ENCODE measurements around the gene TRAF2. TPM values are rescaled to one million over a fixed set of nuclear protein-coding genes. Genes with fewer than 3 reads are reported as not detected.

TRAF2 gene
- total and polyA plus RNA-seq, 2 donors (not counting 3 experiments of a cell fraction or from before 2014, with no cell fraction given): 10.9 to 23.1 TPM

GRCh38 chr9:136940526-136941230 is 54.4 kb downstream of the TRAF2 start:
- H3K79me2 ChIP-seq (ENCODE audit: control insufficient read depth, insufficient read depth, low read length): peaks cover 26% of the 10 kb centered on the region
- no peaks in the 10 kb centered on the region for H3K27me3 ChIP-seq (ENCODE audit: control insufficient read depth in 2 of 2, insufficient read depth in 2 of 2, low read length in 2 of 2)
- no peaks in the 10 kb centered on the region for H3K4me1 ChIP-seq (ENCODE audit: control insufficient read depth, extremely low read depth, insufficient read depth, low read length)
- POLR2A ChIA-PET: no interaction called here
- no peak overlapping the region for H3K4me2 ChIP-seq (ENCODE audit: insufficient read depth, low read length)
- H3K9me1 ChIP-seq (replicated peaks; ENCODE audit: control insufficient read depth, extremely low read depth, insufficient read depth, low read length): no peaks in the 10 kb centered on the region
- H3K27ac ChIP-seq (ENCODE audit: insufficient read depth, low read depth, low read length): no peak overlapping the region
- no peaks in the 10 kb centered on the region for H3K9me3 ChIP-seq (replicated peaks; ENCODE audit: control insufficient read depth, insufficient read depth, low read length)
- H3K4me3 ChIP-seq (replicated peaks in 1 of 3; ENCODE audit: insufficient read depth in 1 of 3, low read depth in 1 of 3, low read length in 3 of 3): no peak overlapping the region
- dilution Hi-C loops (cut with MboI; ENCODE audit: extremely low pct_ligation_motif_present, low sequenced_read_pairs): loop anchor here (25.0 kb wide), 1 partner anchor 128 kb away; the partner anchor contains the start of gene RABL6
- intact Hi-C loops (cut with micrococcal nuclease): loop anchor here (5.0 kb wide), 1 partner anchor 53 kb away; the partner anchor contains the start of gene TRAF2
- H4K20me1 ChIP-seq (replicated peaks; ENCODE audit: control insufficient read depth, extremely low read depth, insufficient read depth, low read length): no peaks in the 10 kb centered on the region
- CTCF ChIA-PET: no interaction called here
- no peak for DNase-seq (ENCODE audit: low read depth, low spot score)
- H3K36me3 ChIP-seq (ENCODE audit: control insufficient read depth in 2 of 2, extremely low read depth in 1 of 2, insufficient read depth in 2 of 2, low read length in 2 of 2): peaks cover 2 to 31% of the 10 kb centered on the region in 2 experiments
- no peak for TF ChIP-seq POLR2A (IDR thresholded peaks at IDR 0.05; ENCODE audit: low read depth, low read length)
- TF ChIP-seq POLR2AphosphoS5 (IDR thresholded peaks at IDR 0.05; ENCODE audit: insufficient read depth, low read depth, low read length): no peak
- TF ChIP-seq CTCF (IDR thresholded peaks at IDR 0.05; ENCODE audit: extremely low read depth in 1 of 2, insufficient read depth in 1 of 2, low read depth in 1 of 2, low read length in 2 of 2): no peak
- TF ChIP-seq FOS (IDR thresholded peaks at IDR 0.05; ENCODE audit: borderline replicate concordance, insufficient read depth, low read length): no peak
- no peak for TF ChIP-seq MYC (IDR thresholded peaks at IDR 0.05; ENCODE audit: low read depth, low read length)
- no peak for TF ChIP-seq EZH2 (IDR thresholded peaks at IDR 0.05; ENCODE audit: borderline replicate concordance, low read depth, low read length, severe bottlenecking)
- no peak for TF ChIP-seq MAX (IDR thresholded peaks at IDR 0.05; ENCODE audit: insufficient read depth, insufficient read length)
- no peak for TF ChIP-seq JUN (IDR thresholded peaks at IDR 0.05; ENCODE audit: borderline replicate concordance, insufficient read depth, insufficient read length, low read depth)
- TF ChIP-seq GATA2 (IDR thresholded peaks at IDR 0.05; ENCODE audit: insufficient read depth, insufficient read length, low read depth, low read length): no peak
- H2AFZ ChIP-seq (ENCODE audit: low read depth, low read length): no peak overlapping the region
- no TSS peak for BruUV-seq (replicated peaks)
- H3K9ac ChIP-seq (replicated peaks; ENCODE audit: extremely low read depth, insufficient read depth, low read length): no peak overlapping the region
- no peak for FAIRE-seq
